Fibroblast of villous mesenchyme (primary cell): ENCODE data around the gene SMARCD3. TPM values are rescaled to one million over a fixed set of nuclear protein-coding genes. Genes with fewer than 3 reads are reported as not detected.

Experiments
- DNase-seq: peaks from one replicate; pipeline ENCODE4 v3.0.0-alpha.2; 2010; ENCODE audit warnings: low read depth
- H3K4me3 ChIP-seq: 2 replicates; pipeline ENCODE4 v1.5.1; 2011; ENCODE audit warnings: low read depth, mild to moderate bottlenecking, low read length
- CTCF ChIP-seq: IDR thresholded peaks from 2 replicates; pipeline ENCODE4 v1.5.1; 2012; ENCODE audit warnings: low read depth, mild to moderate bottlenecking, low read length; ENCODE audit not compliant: insufficient read depth
- total RNA-seq: library from RNA; depleted of rRNA; stranded (reverse); fragments of >200 nt; gene quantifications from 2 replicates; pipeline ENCODE4 v1.2.3, GENCODE V29; 2012

Gene SMARCD3
- total RNA-seq, 1 donor, result 32.0 TPM

GRCh38 chr7:151229249-151229648 is 19.2 kb downstream of the SMARCD3 start:
- DNase-seq, result no peak
- no peak for TF ChIP-seq CTCF
- H3K4me3 ChIP-seq, result no peak overlapping the region

GRCh38 chr7:151228024-151228866 is 20.2 kb downstream of the SMARCD3 start:
- TF ChIP-seq CTCF, result no peak
- peak overlapping the region; percentile 72 for H3K4me3 ChIP-seq
- DNase-seq, result no peak

- peak within 1 kb of the TSS; percentile 72 for H3K4me3 ChIP-seq
- no peak for TF ChIP-seq CTCF
- DNase-seq, result peak; percentile 99
Measured at GRCh38 chr7:151226875-151227782, 21.4 kb downstream of the SMARCD3 start, which contains the start of gene ABCF2. Gene ABCF2 (minus strand): TSS chr7:151227205. CDS start chr7:151226458, 747 bp downstream.

- TF ChIP-seq CTCF, result no peak
- DNase-seq, result no peak
- H3K4me3 ChIP-seq, result peak overlapping the region; percentile 72
Measured at GRCh38 chr7:151226560-151226874, 22.0 kb downstream of the SMARCD3 start.

GRCh38 chr7:151225948-151226510 is 22.5 kb downstream of the SMARCD3 start:
- H3K4me3 ChIP-seq, result peak overlapping the region; percentile 72
- no peak for DNase-seq
- no peak for TF ChIP-seq CTCF

- TF ChIP-seq CTCF, result no peak
Measured at GRCh38 chr7:151223728-151224127, 24.8 kb downstream of the SMARCD3 start.

More at GRCh38 chr7:151223728-151224127, 24.8 kb downstream of the SMARCD3 start:
- no peak for DNase-seq
- no peak overlapping the region for H3K4me3 ChIP-seq
